HCT116 (cell line): Measurements from ENCODE around the gene UPK3A. TPM values are rescaled to one million over a fixed set of nuclear protein-coding genes. Genes with fewer than 3 reads are reported as not detected.

ENCODE experiments used
- ATAC-seq: fragments of 200-7000 bp; cut with Tn5 transposase; 2 replicates; pipeline ENCODE4 v1.9.1; 2020; ENCODE audit warnings: mild to moderate bottlenecking, moderate library complexity
- BruUV-seq: library from RNA; stranded (reverse); fragments of 400-500 nt; replicated peaks from 2 replicates; lab custom pipeline; 2021; lab: Mats Ljungman, UMichigan
- CTCF ChIA-PET: fragments of 300-600 bp; sonication (Branson Sonifier 250); formaldehyde crosslinking; loops from one replicate; lab custom pipeline; 2021; ENCODE audit warnings: antibody characterized with exemption; lab: Charles Lee
- POLR2A ChIA-PET: fragments of 300-600, 350-600 bp; sonication (Branson Sonifier 250); formaldehyde crosslinking; loops from one replicate; lab custom pipeline; 2021; ENCODE audit warnings: antibody characterized with exemption; lab: Charles Lee
- RAD21 ChIA-PET, 2 experiments: fragments of 300-600 bp; sonication (Branson Sonifier 250); formaldehyde crosslinking; loops; one replicate each; lab custom pipeline; 2023; ENCODE audit warnings: low total read pairs in 2 of 2; ENCODE audit not compliant: uncharacterized antibody in 2 of 2, unreplicated experiment in 2 of 2, low non-redundant PET in 1 of 2; lab: Charles Lee
- DNase-seq: peaks from one replicate; pipeline ENCODE4 v3.0.0-alpha.2; 2010; ENCODE audit warnings: low read depth, low spot score
- H2AFZ ChIP-seq: fragments of 200-600 bp; shearing (Covaris generic), sonication (generic); 2 replicates; pipeline ENCODE4 v1.6.1; 2017; ENCODE audit warnings: low read depth, mixed run types, mixed read lengths, antibody characterized with exemption, low read length; ENCODE audit not compliant: poor library complexity, severe bottlenecking
- H3K27ac ChIP-seq: 2 replicates; pipeline ENCODE4 v1.5.1; 2012; ENCODE audit warnings: low read depth, low read length
- H3K27me3 ChIP-seq: fragments of 200-600 bp; sonication (generic); 2 replicates; pipeline ENCODE4 v1.6.1; 2016; ENCODE audit warnings: mixed run types, low read length, mixed read lengths; ENCODE audit not compliant: insufficient read depth
- H3K36me3 ChIP-seq, 2 experiments: fragments of 200-500 bp in 1 of 2; fragments of 200-600 bp in 1 of 2; sonication (Bioruptor generic) in 1 of 2; sonication (generic) in 1 of 2; 2 replicates each; pipeline versions ENCODE4 v1.5.1 to v1.6.1; 2014 to 2016; ENCODE audit warnings: low read length in 2 of 2, inconsistent platforms in 1 of 2, mixed read lengths in 1 of 2, mixed run types in 1 of 2; ENCODE audit not compliant: insufficient read depth in 2 of 2, control insufficient read depth in 1 of 2
- H3K4me1 ChIP-seq, 2 experiments: fragments of 200-600 bp in 1 of 2; sonication (generic) in 1 of 2; 2 replicates each; pipeline versions ENCODE4 v1.5.1 to v1.6.1; 2012 to 2017; ENCODE audit warnings: low read length in 2 of 2, inconsistent platforms in 1 of 2, mild to moderate bottlenecking in 1 of 2, mixed read lengths in 1 of 2, mixed run types in 1 of 2, moderate library complexity in 1 of 2; ENCODE audit not compliant: insufficient read depth in 2 of 2, control insufficient read depth in 1 of 2
- H3K4me2 ChIP-seq: fragments of 200-600 bp; sonication (generic); 2 replicates; pipeline ENCODE4 v1.6.1; 2017; ENCODE audit warnings: mixed run types, low read length, mixed read lengths
- H3K4me3 ChIP-seq, 2 experiments: fragments of 200-600 bp in 1 of 2; sonication (generic) in 1 of 2; replicated peaks in 1 of 2; 2 replicates each; pipeline ENCODE4 v1.5.1; 2011 to 2016; ENCODE audit warnings: low read length in 2 of 2, control low read depth in 1 of 2, low read depth in 1 of 2, mild to moderate bottlenecking in 1 of 2, mixed read lengths in 1 of 2, mixed run types in 1 of 2
- H3K79me2 ChIP-seq: fragments of 200-600 bp; sonication (generic); 2 replicates; pipeline ENCODE4 v1.6.1; 2017; ENCODE audit warnings: mild to moderate bottlenecking, mixed run types, low read length, moderate library complexity, mixed read lengths; ENCODE audit not compliant: insufficient read depth
- H3K9ac ChIP-seq: fragments of 200-600 bp; sonication (generic); 2 replicates; pipeline ENCODE4 v1.6.1; 2016; ENCODE audit warnings: low read length, mixed read lengths
- H3K9me2 ChIP-seq: fragments of 200-600 bp; sonication (generic), shearing (Covaris generic); 2 replicates; pipeline ENCODE4 v1.6.1; 2017; ENCODE audit warnings: mixed run types, mild to moderate bottlenecking, moderate library complexity; ENCODE audit not compliant: insufficient read depth
- H3K9me3 ChIP-seq, 2 experiments: fragments of 200-500 bp in 1 of 2; fragments of 200-600 bp in 1 of 2; sonication (Bioruptor generic) in 1 of 2; sonication (generic) in 1 of 2; 2 replicates each; pipeline ENCODE4 v1.6.1; 2014 to 2017; ENCODE audit warnings: low read length in 2 of 2, mixed read lengths in 2 of 2, inconsistent platforms in 1 of 2, low read depth in 1 of 2, mild to moderate bottlenecking in 1 of 2, mixed run types in 1 of 2, moderate library complexity in 1 of 2; ENCODE audit not compliant: control insufficient read depth in 1 of 2, insufficient read depth in 1 of 2
- H4K20me1 ChIP-seq: fragments of 200-600 bp; sonication (generic), shearing (Covaris generic); 2 replicates; pipeline ENCODE4 v1.6.1; 2017; ENCODE audit warnings: mixed run types, mild to moderate bottlenecking, moderate library complexity; ENCODE audit not compliant: insufficient read depth
- POLR2A ChIP-seq: IDR thresholded peaks from 2 replicates; pipeline ENCODE4 v1.7.0; 2011; ENCODE audit warnings: borderline replicate concordance; ENCODE audit not compliant: insufficient read depth, insufficient read length; ENCODE audit errors: extremely low read depth
- intact Hi-C: fragments of 100-400 bp; cut with micrococcal nuclease; formaldehyde crosslinking; loops from 2 replicates; pipeline ENCODE4 v1.10.0; 2022
- total RNA-seq: library from RNA; stranded (reverse); gene quantifications from one replicate; pipeline ENCODE4 v1.2.1, GENCODE V29; 2021; ENCODE audit not compliant: unreplicated experiment
- TF ChIP-seq, protein P1 (sequence below), 3 experiments: fragments of 200-600 bp in 1 of 3; sonication (generic) in 1 of 3; IDR thresholded peaks in 2 of 3; conservative IDR thresholded peaks in 1 of 3; 2 replicates each; pipeline ENCODE4 v1.5.1; 2012 to 2017; ENCODE audit warnings: low read depth in 2 of 3, low read length in 2 of 3, antibody characterized with exemption in 1 of 3, borderline replicate concordance in 1 of 3, control low read depth in 1 of 3, mild to moderate bottlenecking in 1 of 3, mixed read lengths in 1 of 3, mixed run types in 1 of 3, moderate library complexity in 1 of 3; ENCODE audit not compliant: insufficient read depth in 1 of 3
- TF ChIP-seq, protein P2 (sequence below): IDR thresholded peaks from 2 replicates; pipeline ENCODE4 v1.6.1; 2012

Gene UPK3A
- total RNA-seq, 1 experiment from 2014 or later: not detected

DNA sequence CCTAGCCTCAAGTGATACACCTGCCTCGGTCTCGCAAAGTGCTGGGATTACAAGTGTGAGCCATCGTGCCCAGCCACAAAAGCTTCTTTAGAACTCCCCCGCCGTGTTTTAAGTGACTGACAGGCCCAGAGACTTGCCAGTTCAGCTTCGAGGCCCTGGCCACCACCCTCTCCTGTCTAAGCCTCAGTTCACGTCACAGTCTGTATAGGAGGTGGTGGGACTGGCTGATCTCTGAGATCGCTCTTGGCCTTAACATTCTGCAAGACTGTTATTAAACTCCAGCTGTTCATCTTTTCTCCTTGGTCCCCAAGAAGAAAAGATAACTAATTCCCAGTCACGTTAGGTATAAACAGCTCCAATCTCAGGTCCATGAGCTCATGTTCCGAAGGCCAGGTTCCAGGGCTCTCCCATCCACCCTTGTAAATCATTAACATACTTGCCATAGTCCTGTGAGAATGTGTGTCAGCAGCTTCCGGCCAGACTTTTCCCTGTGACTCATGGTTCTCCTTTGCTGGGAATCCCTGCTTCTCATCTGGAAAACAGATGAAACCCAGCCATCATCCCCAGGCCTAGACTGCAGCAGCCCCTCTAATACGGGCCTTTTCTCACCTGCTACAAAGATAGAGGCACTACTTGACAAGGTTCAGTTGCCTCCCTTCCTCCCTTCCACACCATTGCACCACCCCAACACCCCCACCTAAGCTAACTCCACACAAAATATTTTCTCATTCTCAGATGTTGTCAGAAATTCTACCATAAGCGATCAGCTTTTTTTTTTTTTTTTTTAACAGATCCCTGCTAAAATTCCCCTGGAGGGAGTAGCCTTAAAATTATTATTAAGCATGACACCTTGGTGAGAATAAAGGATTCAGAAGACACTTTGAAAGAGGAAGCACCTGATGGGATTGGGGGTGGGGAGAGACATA lies 38.4 kb upstream of the UPK3A start (continued):
- TF ChIP-seq, protein P1, sequence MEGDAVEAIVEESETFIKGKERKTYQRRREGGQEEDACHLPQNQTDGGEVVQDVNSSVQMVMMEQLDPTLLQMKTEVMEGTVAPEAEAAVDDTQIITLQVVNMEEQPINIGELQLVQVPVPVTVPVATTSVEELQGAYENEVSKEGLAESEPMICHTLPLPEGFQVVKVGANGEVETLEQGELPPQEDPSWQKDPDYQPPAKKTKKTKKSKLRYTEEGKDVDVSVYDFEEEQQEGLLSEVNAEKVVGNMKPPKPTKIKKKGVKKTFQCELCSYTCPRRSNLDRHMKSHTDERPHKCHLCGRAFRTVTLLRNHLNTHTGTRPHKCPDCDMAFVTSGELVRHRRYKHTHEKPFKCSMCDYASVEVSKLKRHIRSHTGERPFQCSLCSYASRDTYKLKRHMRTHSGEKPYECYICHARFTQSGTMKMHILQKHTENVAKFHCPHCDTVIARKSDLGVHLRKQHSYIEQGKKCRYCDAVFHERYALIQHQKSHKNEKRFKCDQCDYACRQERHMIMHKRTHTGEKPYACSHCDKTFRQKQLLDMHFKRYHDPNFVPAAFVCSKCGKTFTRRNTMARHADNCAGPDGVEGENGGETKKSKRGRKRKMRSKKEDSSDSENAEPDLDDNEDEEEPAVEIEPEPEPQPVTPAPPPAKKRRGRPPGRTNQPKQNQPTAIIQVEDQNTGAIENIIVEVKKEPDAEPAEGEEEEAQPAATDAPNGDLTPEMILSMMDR (IDR thresholded peaks at IDR 0.05 in 2 of 3, conservative IDR thresholded peaks at IDR 0.05 in 1 of 3; ENCODE audit: borderline replicate concordance in 1 of 3, insufficient read depth in 1 of 3, low read depth in 2 of 3, low read length in 2 of 3): no peak

DNA sequence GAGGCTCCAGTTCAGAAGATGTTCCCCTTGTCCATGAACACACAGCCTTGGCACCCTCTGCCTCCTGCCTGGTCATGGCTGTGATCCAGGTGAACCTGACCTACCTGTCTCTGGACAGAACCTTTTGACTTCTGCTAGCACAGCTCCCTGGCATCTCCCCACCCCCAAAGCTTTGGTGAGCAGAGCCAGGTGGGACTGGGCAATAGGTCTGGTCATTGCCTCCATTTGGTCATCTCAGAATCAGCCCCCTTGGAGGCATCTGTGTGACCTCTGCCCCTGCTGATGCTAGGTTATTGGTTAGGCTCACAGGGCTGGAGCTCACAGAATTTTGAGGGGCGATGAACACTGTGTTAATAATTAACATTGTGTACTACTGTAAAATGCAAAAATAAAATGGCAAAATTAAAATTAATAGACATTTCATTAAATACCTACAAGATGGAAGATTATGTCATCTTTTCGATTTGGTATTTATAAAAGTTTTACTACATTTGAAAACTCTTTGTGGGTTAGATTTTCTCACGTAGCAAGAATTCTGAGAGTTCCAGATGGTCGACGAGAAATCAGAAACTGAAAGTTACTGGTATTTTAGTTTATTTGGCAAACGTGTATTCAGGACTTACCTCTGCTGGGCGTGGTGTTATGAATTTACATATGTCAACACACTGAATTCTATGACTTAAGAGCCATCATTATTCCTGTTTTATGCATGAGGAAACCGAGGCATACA lies 35.8 kb upstream of the UPK3A start:
- DNase-seq: no peak
- BruUV-seq: no TSS peak
- TF ChIP-seq POLR2A: no peak
- TF ChIP-seq, protein P2, sequence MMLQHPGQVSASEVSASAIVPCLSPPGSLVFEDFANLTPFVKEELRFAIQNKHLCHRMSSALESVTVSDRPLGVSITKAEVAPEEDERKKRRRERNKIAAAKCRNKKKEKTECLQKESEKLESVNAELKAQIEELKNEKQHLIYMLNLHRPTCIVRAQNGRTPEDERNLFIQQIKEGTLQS: no peak
- no peak for ATAC-seq
- POLR2A ChIA-PET: no interaction called here
- no peak overlapping the region for H3K27ac ChIP-seq
- no peaks in the 10 kb centered on the region for H3K27me3 ChIP-seq
- H3K9me3 ChIP-seq: no peaks in the 10 kb centered on the region
- H3K36me3 ChIP-seq: no peaks in the 10 kb centered on the region
- intact Hi-C loops: no loop called here
- H4K20me1 ChIP-seq: no peaks in the 10 kb centered on the region
- CTCF ChIA-PET: no interaction called here
- RAD21 ChIA-PET: no interaction called here
- no peaks in the 10 kb centered on the region for H3K79me2 ChIP-seq
- H3K4me2 ChIP-seq: peak overlapping the region; percentile 80
- no peak overlapping the region for H3K9ac ChIP-seq
- no peak overlapping the region for H3K4me3 ChIP-seq
- peaks cover 38 to 59% of the 10 kb centered on the region in 2 experiments for H3K4me1 ChIP-seq
- no peaks in the 10 kb centered on the region for H3K9me2 ChIP-seq
- no peak overlapping the region for H2AFZ ChIP-seq
